D341Med (cell line): ENCODE data around the gene DSCAM.
"Not testable (repeated sequence)": the region's sequence is repeated elsewhere in the genome, so short reads cannot be mapped to it uniquely, and the experiment has no call there.

Source experiments
- DNase-seq: peaks from one replicate; pipeline ENCODE4 v3.0.0; 2012; ENCODE audit warnings: low spot score

The DSCAM gene

GRCh38 chr21:40846587-40847411 is at the start of gene DSCAM:
Gene DSCAM (minus strand): TSS chr21:40847158. CDS start chr21:40846661, 497 bp downstream.
- DNase-seq = peak; percentile 34

GRCh38 chr21:40895697-40896096 is 48.7 kb upstream of the DSCAM start:
- DNase-seq = not testable (repeated sequence)

- no peak for DNase-seq
These were observed 40.0 kb upstream of the DSCAM start for GRCh38 chr21:40886931-40887330.

- no peak for DNase-seq
These were observed 39.0 kb upstream of the DSCAM start for GRCh38 chr21:40886006-40886405.

- DNase-seq = no peak
These were observed 35.4 kb upstream of the DSCAM start for GRCh38 chr21:40882192-40882915.

- DNase-seq = no peak
These were observed 34.8 kb upstream of the DSCAM start for GRCh38 chr21:40881767-40882166.

- DNase-seq = no peak
These were observed 24.1 kb upstream of the DSCAM start for GRCh38 chr21:40871099-40871498.

GRCh38 chr21:40863839-40864238 is 16.9 kb upstream of the DSCAM start:
- DNase-seq = no peak

- DNase-seq = no peak
These were observed 11.6 kb upstream of the DSCAM start for GRCh38 chr21:40858517-40858916.

- DNase-seq = no peak
These were observed 7.2 kb upstream of the DSCAM start for GRCh38 chr21:40853956-40854688.

GRCh38 chr21:40852563-40852962 is 5.6 kb upstream of the DSCAM start:
- no peak for DNase-seq

GRCh38 chr21:40851749-40852148 is 4.8 kb upstream of the DSCAM start:
- DNase-seq = no peak

- no peak for DNase-seq
These were observed 3.1 kb upstream of the DSCAM start for GRCh38 chr21:40850071-40850470.

GRCh38 chr21:40847951-40848350 is 993 bp upstream of the DSCAM start:
- no peak for DNase-seq

GRCh38 chr21:40846103-40846502 is 855 bp downstream of the DSCAM start:
- DNase-seq = no peak

- DNase-seq = no peak
These were observed 1.4 kb downstream of the DSCAM start for GRCh38 chr21:40845441-40845995.

- DNase-seq = no peak
These were observed 2.0 kb downstream of the DSCAM start for GRCh38 chr21:40844935-40845334.

- DNase-seq = no peak
These were observed 4.8 kb downstream of the DSCAM start for GRCh38 chr21:40842197-40842552.

GRCh38 chr21:40841524-40842196 is 5.3 kb downstream of the DSCAM start:
- peak; percentile 41 for DNase-seq

- DNase-seq = no peak
These were observed 6.4 kb downstream of the DSCAM start for GRCh38 chr21:40840401-40841125.

GRCh38 chr21:40839521-40839920 is 7.4 kb downstream of the DSCAM start:
- DNase-seq = no peak
